Stimulated activated CD8-positive, alpha-beta memory T cell treated with anti-CD3 and anti-CD28 coated beads, Interleukin-7, amount 100 ng/mL, for 24 hours (primary cell): Measurements from ENCODE around the gene RHOB.

Experiments
- DNase-seq: peaks from one replicate; pipeline ENCODE4 v3.0.0-alpha.2; 2020; ENCODE audit warnings: low read depth

The RHOB gene

DNA sequence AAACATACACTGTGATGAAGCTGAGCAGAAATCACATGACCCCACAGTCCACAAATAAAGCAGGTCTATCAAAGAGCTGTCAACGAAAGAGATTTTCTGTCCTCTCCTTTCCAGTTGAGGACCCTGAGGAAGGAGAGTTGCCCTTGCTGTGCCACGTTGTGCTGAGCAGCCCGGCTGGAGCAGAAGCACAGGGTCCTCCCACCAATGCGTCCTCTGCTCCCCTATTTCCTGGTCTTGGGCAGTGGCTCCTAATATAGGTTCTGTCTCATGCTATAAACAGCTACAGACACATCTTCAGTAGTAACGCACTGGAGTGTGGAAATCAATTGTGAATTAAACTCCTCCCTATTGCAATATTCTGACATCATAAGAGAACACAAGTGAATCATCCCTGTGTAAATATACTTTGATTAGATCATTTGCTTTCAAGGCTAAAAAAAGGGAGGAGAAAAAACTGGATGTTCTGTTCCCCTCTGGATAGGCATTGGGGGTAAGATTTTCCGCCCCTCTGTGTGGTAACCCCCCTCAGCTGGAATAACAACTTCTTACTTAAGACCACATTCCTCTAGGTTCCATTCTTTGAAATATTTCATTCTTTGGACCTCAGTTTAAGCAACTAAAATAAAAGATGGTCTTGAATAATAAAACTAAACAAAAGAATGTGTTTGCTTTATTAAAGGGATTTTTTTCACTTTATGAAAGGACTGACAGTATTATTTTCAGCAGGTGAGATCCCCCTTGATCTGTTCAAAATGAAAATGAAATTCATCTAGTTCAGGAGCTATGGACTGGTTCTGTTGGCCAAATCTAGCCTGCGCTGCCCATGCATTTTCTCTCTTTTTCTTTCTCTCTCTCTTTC is 8.3 kb upstream of the RHOB start:
- DNase-seq, result no peak

DNA sequence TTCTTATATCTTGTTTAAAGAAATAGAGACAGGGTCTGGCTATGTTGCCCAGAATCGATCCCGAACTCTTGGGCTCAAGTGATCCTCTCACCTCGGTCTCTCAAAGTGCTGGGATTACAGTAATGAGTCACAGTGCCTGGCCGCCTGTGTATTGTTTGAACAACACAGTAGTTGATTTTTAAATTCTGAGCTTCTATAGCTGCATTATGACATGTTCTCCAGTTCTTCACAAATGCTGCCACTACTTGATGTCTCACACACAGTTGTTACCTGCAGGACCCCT is 7.7 kb upstream of the RHOB start:
- DNase-seq, result no peak

DNA sequence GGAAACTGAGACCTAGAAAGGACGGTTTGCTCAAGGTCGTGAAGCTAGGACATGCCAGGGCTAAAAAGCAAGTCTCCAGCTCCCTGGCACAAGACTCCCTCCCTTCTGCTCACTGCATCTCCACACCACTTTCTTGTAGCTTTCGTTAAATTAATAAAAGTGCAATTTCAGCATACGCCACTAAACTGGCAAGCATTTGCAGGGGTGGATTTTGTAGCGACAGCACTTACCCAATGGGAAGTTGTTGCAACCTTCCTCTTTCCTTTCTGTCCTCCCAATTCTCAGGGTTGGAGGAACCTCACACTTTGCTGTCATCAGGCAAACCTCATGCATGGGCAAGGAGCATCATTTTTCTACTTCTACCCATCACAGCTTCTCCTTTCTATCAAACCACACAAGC is 7.4 kb upstream of the RHOB start:
- DNase-seq, result no peak

DNA sequence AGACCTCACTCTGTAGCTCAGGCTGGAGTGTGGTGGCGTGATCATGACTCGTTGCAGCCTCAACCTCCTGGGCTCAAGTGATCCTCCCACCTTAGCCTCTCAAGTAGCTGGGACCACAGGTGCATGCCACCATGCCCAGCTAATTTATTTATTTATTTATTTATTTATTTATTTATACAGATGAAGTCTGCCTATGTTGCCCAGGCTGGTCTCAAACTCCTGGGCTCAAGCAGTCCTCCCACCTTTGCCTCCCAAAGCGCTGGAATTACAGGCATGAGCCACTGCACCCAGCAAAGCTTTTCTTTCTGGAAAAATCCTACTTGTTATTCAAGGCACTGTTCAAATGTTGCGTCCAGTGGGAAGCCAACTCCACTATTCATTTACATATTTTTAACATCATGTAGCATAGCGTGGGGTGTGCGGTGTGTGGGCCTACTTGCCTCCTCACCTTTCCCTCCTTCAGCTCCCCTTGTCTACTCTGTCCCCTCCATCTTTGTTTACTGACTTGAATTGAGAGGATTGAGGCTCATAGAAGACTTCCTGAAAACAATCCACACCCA is 6.8 kb upstream of the RHOB start:
- no peak for DNase-seq

DNA sequence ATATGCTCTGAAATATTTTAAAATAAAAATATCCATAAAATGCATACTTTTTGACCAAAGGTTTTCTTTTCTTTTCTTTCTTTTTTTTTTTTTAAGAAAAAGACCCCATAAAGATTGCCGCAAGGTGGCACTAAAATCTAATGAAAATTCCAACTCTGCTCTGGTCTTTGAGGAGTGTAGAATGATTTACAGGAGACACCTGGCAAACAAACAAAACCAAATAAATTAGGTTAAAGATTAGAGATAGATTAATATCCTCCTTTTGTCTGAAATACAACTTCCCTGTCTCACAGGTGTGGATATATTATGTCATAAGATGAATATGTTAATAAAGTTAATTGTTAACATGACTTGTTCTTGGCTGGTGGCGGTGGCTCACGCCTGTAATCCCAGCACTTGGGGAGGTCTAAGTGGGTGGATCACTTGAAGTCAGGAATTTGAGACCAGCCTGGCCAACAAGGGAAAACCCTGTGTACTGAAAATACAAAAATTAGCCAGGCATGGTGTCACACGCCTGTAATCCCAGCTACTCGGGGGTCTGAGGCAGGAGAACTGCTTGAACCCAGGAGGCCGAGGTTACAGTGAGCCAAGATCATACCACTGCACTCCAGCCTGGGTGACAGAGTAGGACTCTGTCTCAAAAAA is 3.5 kb upstream of the RHOB start:
- no peak for DNase-seq

DNA sequence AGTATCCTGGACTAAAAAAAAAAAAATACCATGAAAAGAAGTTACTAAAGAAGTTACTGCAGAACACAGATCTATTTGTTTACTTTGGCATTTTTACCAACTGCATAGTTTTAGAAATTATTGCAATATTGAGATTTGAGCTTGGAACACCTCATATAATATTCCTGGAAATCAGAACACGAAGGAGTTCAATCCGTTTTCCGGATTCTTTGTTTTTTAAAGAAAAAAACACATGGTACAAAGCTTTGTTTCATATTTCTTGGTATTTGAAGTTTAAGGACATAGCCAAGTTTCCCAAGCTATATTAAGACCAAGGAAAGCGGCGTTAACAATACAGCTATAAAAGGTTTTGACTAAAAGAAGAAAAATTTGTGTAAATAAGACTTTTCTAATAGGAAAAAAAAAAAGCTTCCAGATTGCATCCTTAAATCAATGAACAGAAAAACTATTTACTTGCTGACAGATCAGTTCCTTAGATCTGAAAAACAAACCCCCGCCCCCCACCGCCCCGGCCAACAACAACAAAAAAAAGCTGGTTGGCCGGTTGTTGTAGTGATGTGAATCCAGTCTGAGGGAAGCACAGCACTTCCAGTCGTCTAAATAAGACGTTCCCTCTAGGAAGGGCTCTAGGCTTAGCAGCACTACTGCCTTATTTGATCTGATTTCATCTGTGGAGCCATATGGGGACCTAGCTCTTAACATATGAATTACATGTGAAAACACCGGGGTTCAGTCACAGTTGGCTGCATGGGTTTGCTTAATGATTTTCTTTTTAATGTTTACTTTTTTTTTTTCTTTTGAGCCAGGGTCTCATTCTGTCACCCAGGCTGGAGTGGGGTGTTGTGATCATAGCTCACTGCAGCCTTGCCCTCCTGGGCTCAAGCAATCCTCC is 2.5 kb upstream of the RHOB start:
- no peak for DNase-seq

DNA sequence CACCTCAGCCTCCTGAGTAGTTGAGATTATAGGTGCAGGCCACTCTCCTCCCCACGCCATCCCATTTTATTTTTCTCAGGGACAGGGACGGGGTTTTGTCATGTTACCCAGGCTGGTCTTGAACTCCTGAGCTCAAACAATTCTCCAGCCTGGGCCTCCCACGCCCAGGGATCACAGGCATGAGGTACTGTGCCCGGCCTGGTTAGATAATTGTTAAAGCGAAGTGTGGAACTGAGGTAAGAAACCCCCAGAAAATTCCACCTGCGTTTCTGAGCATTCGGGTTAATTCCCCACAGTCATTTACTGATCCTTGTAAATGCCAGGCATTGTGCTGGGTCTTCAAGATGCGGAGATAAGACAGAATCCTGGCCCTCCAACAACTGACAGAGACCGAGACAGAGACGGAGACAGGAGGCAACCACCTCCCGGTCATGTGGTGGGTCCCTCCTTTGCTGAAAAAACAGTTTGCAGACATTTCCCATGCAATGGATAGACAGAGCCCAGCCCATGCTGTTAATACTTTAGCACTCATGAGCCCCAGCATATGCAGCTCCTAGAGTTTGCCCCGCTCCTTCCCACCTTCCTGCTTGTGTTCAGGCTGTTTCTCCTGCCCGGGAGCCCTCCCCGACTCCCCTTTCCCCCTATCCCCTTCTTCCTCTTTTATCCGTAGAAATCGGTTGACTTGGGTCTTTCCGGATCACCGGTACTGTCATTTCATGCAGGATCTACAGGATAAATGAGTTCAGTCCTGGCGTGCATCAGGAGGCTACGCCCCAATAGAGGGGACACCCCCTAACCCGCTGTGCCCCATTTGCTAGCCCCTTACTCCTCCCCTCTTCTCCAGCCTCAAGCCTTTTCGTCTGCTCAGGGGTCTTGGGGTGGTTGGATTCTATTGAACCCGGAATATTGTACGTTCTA is 1.6 kb upstream of the RHOB start:
- no peak for DNase-seq

DNA sequence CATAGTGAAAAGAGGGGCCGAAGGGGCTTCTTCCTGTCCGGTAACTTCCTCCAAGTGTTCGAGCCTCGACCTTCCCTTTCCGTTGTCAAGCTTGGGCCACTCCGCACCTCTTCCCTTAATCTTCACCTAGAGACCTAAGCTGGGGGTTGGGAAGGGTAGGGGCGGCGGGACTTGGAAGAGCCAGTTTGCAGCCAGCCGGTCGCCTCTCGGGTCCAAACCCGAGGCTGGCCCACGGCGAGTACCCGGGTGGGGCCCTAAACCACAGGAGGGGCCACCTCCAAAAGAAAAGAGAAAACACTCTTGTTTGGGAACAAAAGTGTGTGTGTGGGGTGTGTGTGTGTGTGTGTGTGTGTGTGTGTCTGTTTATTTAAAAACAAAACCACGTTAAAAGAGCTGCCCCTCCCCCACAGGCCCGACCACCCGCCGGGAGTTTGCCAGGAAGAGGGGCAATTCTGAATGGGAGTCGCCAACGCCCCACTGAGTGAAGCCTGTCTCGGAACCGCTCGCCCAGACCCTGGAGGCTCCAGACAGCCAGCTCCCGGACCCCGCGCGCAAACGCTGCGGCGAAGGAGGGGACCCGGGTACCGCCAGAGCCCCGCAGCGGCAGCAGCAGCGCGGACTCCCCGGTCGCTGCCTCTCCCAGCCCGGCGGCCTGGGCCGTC is 488 bp upstream of the RHOB start:
- no peak for DNase-seq

DNA sequence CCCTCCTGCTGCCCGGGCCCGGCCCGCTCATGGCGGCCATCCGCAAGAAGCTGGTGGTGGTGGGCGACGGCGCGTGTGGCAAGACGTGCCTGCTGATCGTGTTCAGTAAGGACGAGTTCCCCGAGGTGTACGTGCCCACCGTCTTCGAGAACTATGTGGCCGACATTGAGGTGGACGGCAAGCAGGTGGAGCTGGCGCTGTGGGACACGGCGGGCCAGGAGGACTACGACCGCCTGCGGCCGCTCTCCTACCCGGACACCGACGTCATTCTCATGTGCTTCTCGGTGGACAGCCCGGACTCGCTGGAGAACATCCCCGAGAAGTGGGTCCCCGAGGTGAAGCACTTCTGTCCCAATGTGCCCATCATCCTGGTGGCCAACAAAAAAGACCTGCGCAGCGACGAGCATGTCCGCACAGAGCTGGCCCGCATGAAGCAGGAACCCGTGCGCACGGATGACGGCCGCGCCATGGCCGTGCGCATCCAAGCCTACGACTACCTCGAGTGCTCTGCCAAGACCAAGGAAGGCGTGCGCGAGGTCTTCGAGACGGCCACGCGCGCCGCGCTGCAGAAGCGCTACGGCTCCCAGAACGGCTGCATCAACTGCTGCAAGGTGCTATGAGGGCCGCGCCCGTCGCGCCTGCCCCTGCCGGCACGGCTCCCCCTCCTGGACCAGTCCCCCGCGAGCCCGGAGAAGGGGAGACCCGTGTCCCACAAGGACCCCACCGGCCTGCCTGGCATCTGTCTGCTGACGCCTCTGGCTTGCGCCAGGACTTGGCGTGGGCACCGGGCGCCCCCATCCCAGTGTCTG is 767 bp downstream of the RHOB start:
- no peak for DNase-seq

DNA sequence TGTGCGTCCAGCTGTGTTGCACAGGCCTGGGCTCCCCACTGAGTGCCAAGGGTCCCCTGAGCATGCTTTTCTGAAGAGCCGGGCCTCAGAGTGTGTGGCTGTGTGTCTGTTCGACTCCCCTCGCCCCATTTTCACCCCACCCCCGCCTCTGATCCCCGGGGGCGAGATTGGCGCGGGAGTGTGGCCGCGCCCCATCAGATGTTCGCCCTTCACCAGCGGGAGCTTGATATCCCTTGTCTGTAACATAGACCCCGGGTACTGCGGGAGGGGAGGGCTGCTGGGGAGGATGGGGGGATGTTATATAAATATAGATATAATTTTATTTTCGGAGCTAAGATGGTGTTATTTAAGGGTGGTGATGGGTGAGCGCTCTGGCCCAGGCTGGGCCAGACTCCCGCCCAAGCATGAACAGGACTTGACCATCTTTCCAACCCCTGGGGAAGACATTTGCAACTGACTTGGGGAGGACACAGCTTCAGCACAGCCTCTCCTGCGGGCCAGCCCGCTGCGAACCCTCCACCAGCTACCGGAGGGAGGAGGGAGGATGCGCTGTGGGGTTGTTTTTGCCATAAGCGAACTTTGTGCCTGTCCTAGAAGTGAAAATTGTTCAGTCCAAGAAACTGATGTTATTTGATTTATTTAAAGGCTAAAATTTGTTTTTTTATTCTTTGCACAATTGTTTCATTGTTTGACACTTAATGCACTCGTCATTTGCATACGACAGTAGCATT is 1.5 kb downstream of the RHOB start:
- no peak for DNase-seq

DNA sequence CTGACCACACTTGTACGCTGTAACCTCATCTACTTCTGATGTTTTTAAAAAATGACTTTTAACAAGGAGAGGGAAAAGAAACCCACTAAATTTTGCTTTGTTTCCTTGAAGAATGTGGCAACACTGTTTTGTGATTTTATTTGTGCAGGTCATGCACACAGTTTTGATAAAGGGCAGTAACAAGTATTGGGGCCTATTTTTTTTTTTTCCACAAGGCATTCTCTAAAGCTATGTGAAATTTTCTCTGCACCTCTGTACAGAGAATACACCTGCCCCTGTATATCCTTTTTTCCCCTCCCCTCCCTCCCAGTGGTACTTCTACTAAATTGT is 2.1 kb downstream of the RHOB start:
- no peak for DNase-seq

DNA sequence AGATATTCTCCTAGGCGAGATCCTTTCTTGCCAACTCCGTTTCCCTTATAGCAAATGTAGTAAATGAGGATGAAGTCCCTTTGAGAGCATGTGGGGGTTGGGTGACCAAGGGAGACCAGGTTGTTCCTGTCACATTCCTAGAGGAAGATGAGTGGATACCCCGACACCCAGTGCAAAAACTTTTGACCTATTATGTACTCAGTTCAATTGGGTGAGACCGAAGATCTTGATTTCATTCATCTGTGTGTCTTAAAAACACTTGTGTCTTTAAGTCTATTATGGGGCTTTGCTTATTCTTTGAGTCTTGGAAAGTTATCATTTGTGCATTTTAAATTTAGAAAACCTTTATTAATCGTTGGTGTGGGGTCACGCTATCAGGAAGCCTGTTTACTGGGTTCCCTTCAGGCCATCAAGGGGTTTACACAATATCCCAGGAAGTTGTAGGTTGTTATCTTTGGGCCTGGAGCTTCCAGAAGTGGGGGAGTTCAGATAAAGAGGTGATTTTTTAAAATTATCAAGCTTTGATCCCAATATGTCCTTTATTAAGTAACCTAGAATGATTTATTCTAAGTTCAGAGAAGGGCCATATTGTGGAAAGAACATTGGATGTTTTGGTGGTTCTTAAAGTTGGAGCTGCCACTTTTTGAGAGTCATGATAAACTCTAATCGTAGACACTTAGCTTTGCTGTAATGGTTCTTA is 2.8 kb downstream of the RHOB start:
- DNase-seq, result no peak

DNA sequence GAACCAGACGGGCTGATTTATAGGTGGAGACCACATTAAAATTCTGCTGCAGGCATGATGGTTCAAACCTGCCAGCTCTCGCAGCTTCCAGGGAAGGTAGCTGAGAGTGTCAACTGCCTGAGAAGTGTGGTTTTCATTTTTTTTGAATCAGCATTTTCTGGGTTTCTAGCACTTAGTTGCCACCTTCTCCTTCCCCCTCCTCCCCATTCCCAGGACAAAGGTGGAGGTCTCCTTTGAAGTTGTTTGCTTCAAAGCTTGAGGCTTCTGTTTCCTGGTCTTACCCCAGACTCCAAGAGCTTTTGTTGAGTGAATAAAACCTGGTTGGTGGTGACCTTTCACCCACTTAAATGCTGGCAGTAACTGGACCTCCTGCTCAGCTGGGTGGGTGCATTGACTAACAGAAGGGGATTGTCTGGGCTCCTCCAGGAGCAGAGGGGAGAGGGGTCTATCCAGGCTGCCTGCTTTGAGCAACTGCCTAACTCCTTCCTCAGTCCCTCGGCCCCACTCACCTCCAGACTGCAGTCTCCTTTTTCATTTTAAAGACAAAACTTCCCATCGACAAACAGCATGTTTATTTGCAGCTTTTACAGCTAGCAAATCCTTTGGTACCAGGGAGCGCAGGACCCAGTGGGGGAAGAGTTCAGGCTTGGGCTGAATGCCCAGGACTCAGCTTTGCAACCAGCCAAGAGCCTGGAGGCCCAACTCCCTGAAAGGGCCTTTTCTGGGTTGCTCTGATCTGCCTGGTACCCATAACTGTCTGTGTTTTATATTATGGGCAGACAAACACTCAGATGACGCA is 3.5 kb downstream of the RHOB start:
- DNase-seq, result no peak

DNA sequence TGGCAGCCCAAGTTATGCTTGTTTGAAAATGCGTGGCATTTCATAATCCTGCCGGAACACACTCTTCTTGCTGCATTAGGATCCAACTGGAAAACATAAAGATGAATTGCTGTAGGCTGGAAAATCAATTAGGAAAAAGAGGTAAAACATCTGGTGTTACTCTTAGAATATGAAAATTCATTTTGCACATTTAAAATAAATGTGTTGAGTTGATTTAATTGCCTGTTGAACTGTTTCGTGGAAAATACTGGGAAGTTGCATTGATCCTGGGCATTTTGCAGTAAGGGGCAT is 4.1 kb downstream of the RHOB start:
- DNase-seq, result no peak

DNA sequence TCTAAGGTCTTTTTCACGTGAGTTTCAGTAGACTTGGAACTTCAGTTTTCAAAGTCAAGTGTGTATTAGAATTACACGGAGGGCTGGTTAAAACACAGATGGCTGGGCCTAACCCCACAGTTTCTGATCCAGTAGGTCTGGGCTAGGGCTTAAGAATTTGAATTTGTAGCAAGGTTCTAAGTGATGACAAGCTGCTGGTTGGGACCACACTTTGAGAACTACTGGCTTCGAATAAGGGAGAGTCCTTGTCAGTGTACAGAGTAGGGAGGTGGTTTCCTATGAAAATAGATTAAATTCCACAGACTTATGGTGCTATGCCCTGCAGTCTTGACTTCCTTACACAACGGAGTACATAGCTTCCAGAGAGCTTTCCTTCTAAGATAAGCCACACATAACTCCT is 4.5 kb downstream of the RHOB start:
- DNase-seq, result no peak

DNA sequence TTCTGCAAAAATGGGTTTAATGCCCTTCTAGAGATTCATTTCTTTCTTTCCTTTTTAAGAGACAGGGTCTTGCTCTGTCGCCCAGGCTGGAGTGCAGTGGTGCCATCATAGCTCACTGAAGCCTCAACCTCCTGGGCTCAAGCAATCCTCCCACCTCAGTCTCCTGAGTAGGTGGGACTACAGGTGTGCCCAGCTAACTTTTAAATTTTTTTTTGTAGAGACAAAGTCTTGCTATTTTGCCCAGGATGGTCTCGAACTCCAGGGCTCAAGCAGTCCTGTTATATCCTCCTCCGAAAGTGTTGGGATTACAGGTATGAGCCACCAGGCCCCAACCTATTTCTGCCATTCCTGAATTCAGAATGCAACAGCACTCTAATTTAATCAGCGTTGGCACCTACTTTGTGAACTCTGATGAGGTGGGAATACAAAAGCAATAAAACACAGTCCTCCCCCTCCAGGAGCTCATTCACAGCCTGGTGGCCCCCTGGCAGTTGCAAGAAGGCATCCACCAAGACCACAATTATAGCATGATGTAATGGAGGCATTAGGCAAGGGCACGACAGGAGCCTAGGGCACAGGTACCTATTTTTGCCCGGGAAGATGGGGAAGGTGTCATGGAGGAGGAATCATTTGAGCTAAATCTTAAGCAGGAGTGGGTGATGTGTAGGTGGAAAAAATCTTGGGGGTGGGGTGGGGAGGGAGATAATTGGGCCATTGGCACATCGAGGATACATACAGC is 5.1 kb downstream of the RHOB start:
- no peak for DNase-seq

DNA sequence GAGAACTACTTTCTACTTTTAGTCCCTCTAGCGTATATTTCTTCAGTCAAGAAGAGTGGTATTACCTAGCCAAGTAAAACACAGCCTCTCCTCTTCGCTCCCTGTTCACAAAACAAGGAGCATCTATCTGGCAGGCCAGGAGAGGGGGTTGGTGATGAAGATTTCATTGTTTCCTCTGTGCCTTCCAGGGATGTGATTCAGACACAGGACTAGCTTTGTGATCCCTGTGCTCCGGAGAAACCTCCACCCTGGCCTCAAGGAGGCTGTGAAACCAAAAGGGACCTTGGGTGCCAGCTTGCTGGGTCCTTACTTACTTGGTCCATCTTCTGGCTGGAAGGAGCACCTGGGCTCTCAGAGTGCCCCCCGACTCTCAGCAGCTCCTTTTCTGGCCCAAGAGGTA is 5.7 kb downstream of the RHOB start:
- no peak for DNase-seq

DNA sequence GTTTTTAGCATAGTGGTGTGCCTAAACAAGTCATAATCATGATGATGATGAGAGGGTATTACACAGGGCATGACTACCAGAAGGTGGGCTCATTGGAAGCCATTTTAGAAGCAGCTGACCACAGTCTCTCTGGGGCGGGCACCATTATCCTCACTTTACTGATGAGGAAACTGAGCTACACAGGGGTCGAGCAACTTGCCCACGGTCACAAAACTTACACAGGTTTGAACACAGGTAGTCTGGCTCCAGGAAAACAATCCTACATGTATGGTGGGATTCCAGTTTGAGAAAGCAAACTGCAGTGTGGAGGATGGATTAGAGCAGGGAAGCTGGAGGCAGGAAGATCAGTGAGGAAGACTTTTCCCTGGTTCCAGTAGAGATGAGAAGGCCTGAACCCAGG is 6.2 kb downstream of the RHOB start:
- no peak for DNase-seq
